Muscle layer of duodenum (tissue), 2 donors: ENCODE results near the gene SORCS2.

Source experiments
- H3K27ac ChIP-seq: one replicate; pipeline ENCODE4 v1.7.0; 2013; ENCODE audit warnings: mild to moderate bottlenecking, low read length
- H3K27me3 ChIP-seq: one replicate; pipeline ENCODE4 v1.7.0; 2013; ENCODE audit warnings: low read depth, mild to moderate bottlenecking, control low read depth, low read length
- H3K36me3 ChIP-seq, 2 donors: one replicate each; pipeline ENCODE4 v1.7.0; 2013; ENCODE audit warnings: low read length in 2 of 2, control low read depth in 1 of 2, mild to moderate bottlenecking in 1 of 2; ENCODE audit not compliant: insufficient read depth in 2 of 2, control insufficient read depth in 1 of 2
- H3K4me1 ChIP-seq, 2 donors: one replicate each; pipeline ENCODE4 v1.7.0; 2013; ENCODE audit warnings: low read length in 2 of 2, mild to moderate bottlenecking in 2 of 2, control low read depth in 1 of 2, moderate library complexity in 1 of 2; ENCODE audit not compliant: insufficient read depth in 2 of 2, control insufficient read depth in 1 of 2
- H3K4me3 ChIP-seq, 2 donors: one replicate each; pipeline ENCODE4 v1.7.0; 2013; ENCODE audit warnings: low read length in 2 of 2, low read depth in 1 of 2, mild to moderate bottlenecking in 1 of 2
- H3K9me3 ChIP-seq, 2 donors: one replicate each; pipeline ENCODE4 v1.7.0; 2013; ENCODE audit warnings: low read length in 2 of 2, control low read depth in 1 of 2, mild to moderate bottlenecking in 1 of 2; ENCODE audit not compliant: control insufficient read depth in 1 of 2
- donor health status: healthy.

SORCS2 gene

DNA sequence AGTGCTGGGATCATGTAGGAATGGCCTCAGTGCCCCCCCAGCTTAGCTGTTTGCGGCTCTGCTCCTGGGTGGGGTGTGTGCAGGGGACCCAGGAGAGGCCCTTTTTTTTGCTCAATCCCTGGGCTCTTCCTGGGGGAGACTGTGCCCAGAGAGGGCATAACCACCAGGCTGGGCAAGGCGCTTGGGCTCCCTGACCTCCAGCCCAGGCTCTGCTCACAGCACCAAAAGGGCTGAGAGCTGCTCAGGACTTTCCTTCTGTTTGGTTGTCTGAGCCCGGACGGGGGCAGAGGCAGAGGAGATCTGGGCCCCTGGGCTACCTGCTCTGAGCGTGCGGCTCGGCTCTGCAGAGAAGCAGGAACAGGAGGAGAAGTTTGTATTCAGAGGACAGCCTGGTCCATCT is 177.7 kb downstream of the SORCS2 start:
- Histone ChIP-seq H3K9me3 (no peaks in the 10 kb centered on the region), H3K27ac (no peak overlapping the region), H3K4me3 (no peak overlapping the region), H3K36me3 (no peaks in the 10 kb centered on the region), H3K27me3 (peaks cover 4% of the 10 kb centered on the region), H3K4me1 (peaks cover 0 to 5% of the 10 kb centered on the region in 2 donors)

DNA sequence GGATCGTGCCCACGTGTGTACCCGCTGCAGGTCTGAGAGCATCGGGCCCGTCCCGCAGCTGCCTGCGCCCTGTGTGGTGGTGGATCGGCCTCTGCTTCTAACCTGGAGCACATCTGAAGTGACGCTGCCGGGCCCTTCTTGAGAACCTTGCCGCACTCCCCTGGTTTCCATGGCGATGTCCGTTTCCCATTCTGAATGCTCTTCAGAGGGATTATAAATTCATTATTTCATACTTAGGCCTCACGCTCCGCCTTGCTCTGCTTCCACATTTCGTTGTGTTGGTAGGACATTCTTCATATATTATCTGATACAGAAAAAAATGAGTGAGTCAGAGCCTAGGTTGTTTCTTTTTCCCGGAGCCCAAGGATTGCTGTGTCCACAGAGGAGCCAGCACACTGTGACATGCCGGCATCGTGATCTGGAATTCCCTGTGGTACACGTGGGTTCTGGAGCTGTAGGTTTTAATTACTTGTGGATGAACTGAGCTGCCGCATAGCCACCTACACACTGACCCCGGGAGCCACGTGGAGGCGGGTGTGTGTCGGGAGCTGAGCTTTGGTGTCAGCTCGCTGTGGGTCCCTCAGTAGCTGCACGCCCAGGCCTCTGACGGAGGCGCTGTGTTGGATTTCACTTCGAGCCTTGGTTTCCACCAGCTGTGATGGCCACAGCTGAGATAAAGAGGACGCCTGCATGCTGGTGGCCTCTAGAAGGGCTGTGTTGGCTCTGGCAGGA is 179.0 kb downstream of the SORCS2 start:
- Histone ChIP-seq H3K4me1 (peaks cover 0 to 6% of the 10 kb centered on the region in 2 donors), H3K27ac (no peak overlapping the region)

DNA sequence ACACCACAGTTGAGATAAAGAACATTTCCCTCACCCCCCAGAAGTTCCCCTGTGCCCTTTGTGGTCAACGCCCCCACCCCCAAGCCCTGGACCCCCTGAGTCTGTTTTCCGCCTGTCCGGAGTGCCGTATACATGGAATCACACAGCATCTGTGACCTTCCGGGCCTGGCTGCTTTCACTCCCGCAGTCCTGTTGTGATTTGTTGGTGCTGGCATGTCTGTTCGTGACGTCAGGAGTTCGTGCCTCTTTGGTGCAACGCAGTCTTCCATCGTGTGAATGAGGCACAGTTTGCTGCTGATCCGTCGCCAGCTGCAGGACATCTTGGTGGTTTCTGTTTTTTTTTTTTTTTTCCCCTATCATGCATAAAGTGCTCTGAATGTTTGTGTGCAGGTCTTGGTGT is 180.3 kb downstream of the SORCS2 start:
- H3K36me3 ChIP-seq, result no peaks in the 10 kb centered on the region

More for the DNA sequence above, 179.0 kb downstream of the SORCS2 start:
- H3K4me3 ChIP-seq, result no peak overlapping the region
- no peaks in the 10 kb centered on the region for H3K9me3 ChIP-seq
- no peaks in the 10 kb centered on the region for H3K36me3 ChIP-seq
- H3K27me3 ChIP-seq, result no peaks in the 10 kb centered on the region

GRCh38 chr4:7374571-7374970 is 182.2 kb downstream of the SORCS2 start:
- H3K4me3 ChIP-seq, result no peak overlapping the region
- peaks cover 3% of the 10 kb centered on the region for H3K27me3 ChIP-seq
- no peaks in the 10 kb centered on the region for H3K36me3 ChIP-seq
- no peaks in the 10 kb centered on the region for H3K9me3 ChIP-seq
- no peak overlapping the region for H3K27ac ChIP-seq
- H3K4me1 ChIP-seq, result peaks cover 0 to 9% of the 10 kb centered on the region in 2 donors

More for the DNA sequence above, 180.3 kb downstream of the SORCS2 start:
- no peak overlapping the region for H3K27ac ChIP-seq
- H3K4me1 ChIP-seq, result peaks cover 0 to 6% of the 10 kb centered on the region in 2 donors
- H3K9me3 ChIP-seq, result no peaks in the 10 kb centered on the region
- no peak overlapping the region for H3K4me3 ChIP-seq
- H3K27me3 ChIP-seq, result no peaks in the 10 kb centered on the region

GRCh38 chr4:7375427-7375826 is 183.1 kb downstream of the SORCS2 start:
- no peak overlapping the region for H3K27ac ChIP-seq
- no peaks in the 10 kb centered on the region for H3K9me3 ChIP-seq
- H3K4me3 ChIP-seq, result no peak overlapping the region

GRCh38 chr4:7377223-7377865 is 185.0 kb downstream of the SORCS2 start:
- Histone ChIP-seq H3K36me3 (no peaks in the 10 kb centered on the region), H3K27ac (no peak overlapping the region), H3K4me3 (no peak overlapping the region), H3K27me3 (peaks cover 3% of the 10 kb centered on the region), H3K4me1 (peaks cover 0 to 9% of the 10 kb centered on the region in 2 donors), H3K9me3 (no peaks in the 10 kb centered on the region)

More at GRCh38 chr4:7375427-7375826, 183.1 kb downstream of the SORCS2 start:
- H3K27me3 ChIP-seq, result peaks cover 3% of the 10 kb centered on the region
- H3K36me3 ChIP-seq, result no peaks in the 10 kb centered on the region
- H3K4me1 ChIP-seq, result peaks cover 0 to 9% of the 10 kb centered on the region in 2 donors

GRCh38 chr4:7379186-7379585 is 186.8 kb downstream of the SORCS2 start:
- H3K27ac ChIP-seq, result no peak overlapping the region
- H3K9me3 ChIP-seq, result no peaks in the 10 kb centered on the region
- H3K4me1 ChIP-seq, result peaks cover 0 to 9% of the 10 kb centered on the region in 2 donors
- no peak overlapping the region for H3K4me3 ChIP-seq
- H3K27me3 ChIP-seq, result peaks cover 3% of the 10 kb centered on the region
- H3K36me3 ChIP-seq, result no peaks in the 10 kb centered on the region

- H3K4me1 ChIP-seq, result peaks cover 0 to 9% of the 10 kb centered on the region in 2 donors
- H3K36me3 ChIP-seq, result no peaks in the 10 kb centered on the region
- H3K27me3 ChIP-seq, result peaks cover 3% of the 10 kb centered on the region
- H3K9me3 ChIP-seq, result no peaks in the 10 kb centered on the region
- no peak overlapping the region for H3K27ac ChIP-seq
- no peak overlapping the region for H3K4me3 ChIP-seq
These were observed 187.4 kb downstream of the SORCS2 start for GRCh38 chr4:7379719-7380118.

DNA sequence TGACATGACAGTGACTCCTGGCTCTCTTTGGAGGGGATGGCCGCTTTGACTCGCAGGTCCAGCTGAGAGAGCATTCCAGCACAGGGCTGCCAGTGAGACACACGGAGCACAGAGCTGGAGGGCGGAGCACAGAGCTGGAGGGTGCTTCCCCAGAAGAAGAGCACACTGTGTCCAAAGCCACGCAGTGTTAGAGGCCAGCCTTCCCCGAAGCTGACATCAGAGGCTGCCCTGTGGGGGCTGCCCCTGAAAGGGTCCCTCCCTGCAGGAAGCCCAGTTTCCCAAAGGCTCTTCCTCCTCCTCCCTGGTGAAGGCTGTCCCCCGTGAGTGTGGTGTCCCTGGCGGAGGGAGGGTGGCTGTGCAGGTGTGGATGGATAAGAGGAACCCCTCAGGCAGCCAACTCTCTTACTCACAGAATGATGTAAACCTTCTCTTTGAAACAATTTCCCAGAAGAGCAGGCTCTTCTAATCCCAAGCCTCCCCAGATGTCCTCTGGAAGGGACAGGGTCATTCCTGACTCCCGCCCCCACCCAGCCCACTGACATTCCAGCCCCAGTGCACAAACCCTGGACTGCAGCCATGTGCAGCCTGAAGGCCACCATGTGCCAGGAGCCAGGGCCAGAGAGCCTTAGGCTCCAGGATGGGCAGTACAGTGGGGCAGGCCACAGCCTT is 189.0 kb downstream of the SORCS2 start:
- Histone ChIP-seq H3K27me3 (peaks cover 3% of the 10 kb centered on the region), H3K27ac (no peak overlapping the region), H3K9me3 (no peaks in the 10 kb centered on the region), H3K4me1 (peaks cover 0 to 3% of the 10 kb centered on the region in 2 donors), H3K36me3 (no peaks in the 10 kb centered on the region), H3K4me3 (no peak overlapping the region)

GRCh38 chr4:7381890-7382633 is 189.7 kb downstream of the SORCS2 start:
- H3K36me3 ChIP-seq, result no peaks in the 10 kb centered on the region
- H3K27me3 ChIP-seq, result peaks cover 3% of the 10 kb centered on the region
- H3K27ac ChIP-seq, result no peak overlapping the region
- peaks cover 0 to 3% of the 10 kb centered on the region in 2 donors for H3K4me1 ChIP-seq
- H3K9me3 ChIP-seq, result no peaks in the 10 kb centered on the region
- no peak overlapping the region for H3K4me3 ChIP-seq

DNA sequence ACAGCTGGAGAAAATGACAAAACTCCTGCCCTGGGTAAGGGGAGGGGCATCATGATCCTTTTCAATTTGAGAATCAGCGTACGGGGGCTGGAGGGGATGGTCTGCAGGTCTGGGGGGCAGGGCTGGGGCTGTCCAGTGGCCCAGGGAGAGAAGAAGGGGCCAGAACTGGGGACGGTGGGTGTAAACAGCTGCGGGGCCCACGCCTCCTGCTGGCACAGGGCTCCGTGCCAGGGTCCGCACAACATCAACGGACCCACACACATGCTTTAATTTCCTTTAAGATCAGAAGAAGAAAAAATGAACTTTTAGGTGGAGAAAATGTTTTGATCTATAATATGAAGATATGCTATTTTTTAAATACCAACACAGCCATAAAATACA is 190.3 kb downstream of the SORCS2 start:
- Histone ChIP-seq H3K9me3 (no peaks in the 10 kb centered on the region), H3K36me3 (no peaks in the 10 kb centered on the region), H3K27me3 (peaks cover 3% of the 10 kb centered on the region), H3K4me1 (peaks cover 0 to 3% of the 10 kb centered on the region in 2 donors), H3K27ac (no peak overlapping the region), H3K4me3 (no peak overlapping the region)
